HG03442 (cell line): ENCODE data around the gene ATP7A.
"Not testable (repeated sequence)": the region's sequence is repeated elsewhere in the genome, so short reads cannot be mapped to it uniquely, and the experiment has no call there.

Source experiments
- ATAC-seq: cut with Tn5 transposase; IDR thresholded peaks from one replicate; pipeline ENCODE4 v1.9.1; 2021; ENCODE audit warnings: mild to moderate bottlenecking, moderate library complexity; ENCODE audit not compliant: unreplicated experiment

ATP7A gene

GRCh38 chrX:78029663-78030062 lies 119.2 kb downstream of the ATP7A start:
- ATAC-seq: no peak

DNA sequence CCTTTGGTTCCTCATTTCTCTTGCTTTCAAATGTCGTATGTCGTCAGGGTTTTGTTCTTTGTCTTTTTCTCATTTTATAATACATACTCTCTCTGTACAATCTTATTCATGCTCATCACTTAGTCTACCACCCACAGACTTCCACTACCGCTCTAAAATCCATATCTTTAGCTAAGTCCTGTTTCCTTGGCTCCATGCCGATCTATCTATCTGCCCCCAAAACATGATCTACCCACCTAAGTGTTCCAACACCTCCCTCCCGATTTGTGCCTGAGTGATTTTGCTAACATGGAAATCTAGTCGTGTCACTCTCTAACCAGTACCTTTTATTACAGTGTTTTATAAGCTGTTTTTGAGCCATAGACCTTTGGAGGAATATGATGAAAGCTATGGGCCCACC lies 124.6 kb downstream of the ATP7A start:
- no peak for ATAC-seq

DNA sequence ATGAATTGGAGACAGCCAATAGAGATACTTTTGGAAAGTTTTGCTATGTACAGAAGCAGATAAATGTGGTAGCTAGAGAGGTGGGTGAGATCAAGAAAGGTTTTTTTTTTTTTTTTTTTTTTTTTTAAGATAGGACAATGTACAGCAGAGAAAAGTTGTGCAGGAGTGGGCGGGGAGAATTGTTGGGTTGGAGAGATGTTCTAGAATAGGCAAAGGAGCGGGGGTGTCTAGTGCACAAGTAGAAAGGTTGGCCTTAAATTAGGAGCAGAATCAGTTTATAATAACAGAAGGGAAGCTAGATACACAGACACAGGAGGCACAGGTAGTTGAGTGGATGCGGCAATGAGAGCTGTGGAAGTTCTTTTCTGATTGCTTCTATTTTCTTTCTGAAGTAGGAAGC lies 127.4 kb downstream of the ATP7A start:
- ATAC-seq: no peak

- no peak for ATAC-seq
Measured at GRCh38 chrX:78042601-78043000, 132.1 kb downstream of the ATP7A start.

GRCh38 chrX:78046362-78046761 lies 135.9 kb downstream of the ATP7A start:
- no peak for ATAC-seq

DNA sequence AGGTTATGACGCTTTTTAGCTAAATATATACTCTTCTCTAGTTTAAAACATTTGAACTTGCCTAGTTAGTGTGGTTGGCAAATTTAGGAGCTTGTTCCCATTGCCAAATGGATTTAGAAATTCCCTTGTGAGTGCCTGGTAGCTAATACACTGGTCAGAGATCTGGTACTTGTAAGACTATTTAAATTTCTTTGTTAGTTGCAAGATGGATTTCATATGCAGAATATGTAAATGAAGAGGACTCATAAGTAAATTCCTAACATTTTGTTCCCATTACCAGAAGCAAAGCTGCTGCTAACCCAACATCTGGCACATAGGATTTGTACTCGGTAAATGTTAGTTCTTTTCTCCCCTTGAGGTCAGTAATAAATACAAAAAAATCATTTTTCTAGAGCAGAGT lies 137.6 kb downstream of the ATP7A start:
- ATAC-seq: no peak

- ATAC-seq: no peak
Measured at GRCh38 chrX:78063687-78064086, 153.2 kb downstream of the ATP7A start.

DNA sequence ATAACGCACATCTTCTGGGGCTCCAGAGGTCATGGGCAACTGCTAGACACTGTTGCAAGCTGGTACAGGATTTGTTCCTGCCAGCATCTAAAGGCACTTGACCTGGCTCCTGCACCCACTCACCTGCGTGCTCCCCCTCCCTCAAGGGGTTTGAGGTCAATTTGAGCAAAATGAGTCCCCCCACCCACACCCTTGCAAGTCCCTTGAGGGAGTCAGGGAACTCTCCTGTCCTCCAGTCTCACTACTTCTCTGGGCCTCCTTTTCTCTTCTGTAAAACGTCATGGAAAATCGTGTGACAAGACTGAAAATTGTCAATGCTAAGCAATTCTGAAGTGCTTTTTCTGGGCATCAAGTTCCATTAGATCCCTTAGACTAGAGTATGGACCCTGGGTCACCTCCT lies 153.7 kb downstream of the ATP7A start:
- no peak for ATAC-seq

DNA sequence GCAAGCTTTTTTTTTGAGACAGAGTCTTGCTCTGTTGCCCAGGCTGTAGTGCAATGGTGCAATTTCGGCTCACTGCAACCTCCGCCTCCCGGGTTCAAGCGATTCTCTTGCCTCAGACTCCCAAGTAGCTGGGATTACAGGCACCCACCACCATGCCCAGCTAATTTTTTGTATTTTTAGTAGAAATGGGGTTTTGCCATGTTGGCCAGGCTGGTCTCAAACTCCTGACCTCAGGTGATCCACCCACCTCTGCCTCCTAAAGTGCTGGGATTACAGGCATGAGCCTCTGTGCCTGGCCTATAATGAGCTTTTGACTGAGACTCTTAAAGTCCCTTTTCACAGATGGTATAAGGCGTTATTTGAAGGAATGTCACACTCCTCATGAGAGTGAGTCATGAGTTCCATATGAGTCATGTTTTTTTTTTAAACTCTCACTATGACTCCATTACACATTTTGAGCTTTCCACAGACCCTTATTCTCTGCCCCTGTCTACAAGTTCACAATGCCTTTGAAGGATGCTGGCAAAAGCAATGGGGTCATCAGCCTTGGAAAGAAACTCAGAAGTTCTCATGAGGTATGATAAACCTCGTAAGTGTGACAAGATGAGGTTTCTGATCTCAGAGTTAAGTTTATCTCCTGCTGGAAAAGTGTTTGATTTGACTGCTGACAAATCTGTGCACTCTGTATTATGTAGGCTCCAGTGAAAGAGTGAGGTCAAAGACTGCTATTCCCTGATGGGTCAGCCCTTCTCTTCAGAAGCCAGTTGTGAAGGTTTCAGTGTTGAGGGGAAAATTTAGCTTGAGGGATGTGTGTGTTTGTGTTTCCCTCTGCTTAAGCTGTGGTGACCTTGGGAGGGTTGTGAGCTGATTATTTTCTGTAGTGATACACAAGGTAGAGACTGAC lies 154.5 kb downstream of the ATP7A start:
- peak; percentile 83 for ATAC-seq

- ATAC-seq: no peak
Measured at GRCh38 chrX:78066110-78066509, 155.6 kb downstream of the ATP7A start.

- ATAC-seq: no peak
Measured at GRCh38 chrX:78071331-78071730, 160.8 kb downstream of the ATP7A start.

GRCh38 chrX:78073147-78074077 lies 162.9 kb downstream of the ATP7A start:
- ATAC-seq: not testable (repeated sequence)

DNA sequence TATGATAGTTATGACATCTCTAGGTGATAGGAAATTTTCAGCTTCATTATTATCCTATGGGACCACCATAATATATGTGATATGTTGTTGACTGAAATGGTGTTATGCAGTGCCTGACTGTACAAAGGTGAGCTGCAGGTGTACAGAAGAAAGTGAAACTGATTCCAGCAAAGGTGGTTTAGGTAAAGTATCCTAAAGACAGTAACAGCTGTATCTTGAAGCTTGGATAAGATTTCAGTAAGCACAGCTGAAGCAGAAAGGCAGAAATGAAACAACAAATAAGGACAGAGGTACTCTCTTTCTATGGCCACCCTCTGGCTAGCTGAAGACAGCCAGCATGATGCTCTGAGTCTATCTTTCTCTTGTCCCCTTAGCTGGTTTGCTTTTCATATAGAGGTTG lies 163.6 kb downstream of the ATP7A start:
- ATAC-seq: no peak

DNA sequence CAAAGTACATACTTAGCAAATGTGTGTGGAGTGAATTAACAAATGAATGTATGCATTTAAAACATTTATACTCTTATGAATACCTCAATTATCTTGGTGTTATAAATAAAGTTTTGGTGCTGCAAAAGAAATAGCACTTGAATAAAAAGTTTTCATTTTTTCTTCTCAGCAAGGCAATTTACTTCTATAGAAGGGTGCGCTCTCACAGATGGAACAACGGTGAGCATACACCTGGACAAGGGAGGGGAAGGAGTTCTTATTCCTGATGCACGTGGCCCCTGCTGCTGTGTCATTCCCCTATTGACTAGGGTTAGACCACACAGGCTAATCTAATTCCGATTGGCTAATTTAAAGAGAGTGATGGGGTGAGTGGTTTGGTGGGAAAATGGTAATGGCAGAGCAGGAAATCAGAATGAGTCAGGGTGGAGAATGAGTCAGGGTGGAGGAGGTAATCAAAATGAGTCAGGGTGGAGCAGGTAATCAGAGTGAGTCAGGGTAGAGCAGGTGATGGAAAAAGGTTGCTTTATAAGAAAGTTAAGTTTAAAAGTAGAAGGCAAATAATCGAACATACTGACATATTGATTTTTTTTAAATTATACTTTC lies 165.4 kb downstream of the ATP7A start:
- no peak for ATAC-seq

DNA sequence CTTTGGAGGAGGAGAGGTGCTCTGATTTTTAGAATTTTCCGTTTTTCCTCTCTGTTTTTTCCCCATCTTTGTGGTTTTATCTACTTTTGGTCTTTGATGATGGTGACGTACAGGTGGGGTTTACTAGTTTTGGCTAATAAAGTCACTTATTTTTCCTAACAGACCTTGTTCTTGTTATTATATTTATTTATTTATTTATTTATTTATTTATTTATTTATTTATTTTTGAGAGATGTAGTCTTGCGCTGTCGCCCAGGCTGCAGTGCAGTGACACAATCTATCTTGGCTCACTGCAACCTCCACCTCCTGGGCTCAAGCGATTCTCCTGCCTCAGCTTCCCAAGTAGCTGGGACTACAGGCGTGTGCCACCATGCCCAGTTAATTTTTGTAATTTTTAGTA lies 170.9 kb downstream of the ATP7A start:
- ATAC-seq: not testable (repeated sequence)

- ATAC-seq: peak; percentile 93
Measured at GRCh38 chrX:78092296-78092695, 181.8 kb downstream of the ATP7A start.

- no peak for ATAC-seq
Measured at GRCh38 chrX:78098108-78098507, 187.6 kb downstream of the ATP7A start.
